Measurements from ENCODE around the gene ANAPC16. TPM values are rescaled to one million over a fixed set of nuclear protein-coding genes. Genes with fewer than 3 reads are reported as not detected.

Gene ANAPC16
- total and polyA plus RNA-seq, 2 experiments from 2014 or later, result 77.5 to 126 TPM

GRCh38 chr10:72276013-72276387 lies 60.2 kb downstream of the ANAPC16 start:
- peaks cover 27% of the 10 kb centered on the region for H3K27me3 Mint-ChIP-seq (ENCODE audit: insufficient read depth, low read depth, poor library complexity)
- peaks cover 10% of the 10 kb centered on the region for H4K20me1 ChIP-seq (replicated peaks; ENCODE audit: insufficient read depth)
- TF ChIP-seq CTCF (conservative IDR thresholded peaks at IDR 0.05; ENCODE audit: low read depth in 2 of 2) (no peak), ZNF114 (CRISPR knock-in tag; IDR thresholded peaks at IDR 0.05) (no peak), ZNF331 (CRISPR knock-in tag; IDR thresholded peaks at IDR 0.05; ENCODE audit: low read depth) (no peak), POLR2AphosphoS5 (IDR thresholded peaks at IDR 0.05; ENCODE audit: low read depth) (no peak), EZH2 (IDR thresholded peaks at IDR 0.05; ENCODE audit: low read depth, unreplicated experiment) (no peak), JUNB (IDR thresholded peaks at IDR 0.05; ENCODE audit: unreplicated experiment) (no peak), CREB1 (CRISPR knock-in tag; IDR thresholded peaks at IDR 0.05; ENCODE audit: low read depth) (no peak), EZH2phosphoT487 (IDR thresholded peaks at IDR 0.05; ENCODE audit: unreplicated experiment) (no peak), NANOG (IDR thresholded peaks at IDR 0.05; ENCODE audit: borderline replicate concordance) (no peak), STAT1 (IDR thresholded peaks at IDR 0.05; ENCODE audit: unreplicated experiment) (no peak)
- TF ChIP-seq, protein P1, sequence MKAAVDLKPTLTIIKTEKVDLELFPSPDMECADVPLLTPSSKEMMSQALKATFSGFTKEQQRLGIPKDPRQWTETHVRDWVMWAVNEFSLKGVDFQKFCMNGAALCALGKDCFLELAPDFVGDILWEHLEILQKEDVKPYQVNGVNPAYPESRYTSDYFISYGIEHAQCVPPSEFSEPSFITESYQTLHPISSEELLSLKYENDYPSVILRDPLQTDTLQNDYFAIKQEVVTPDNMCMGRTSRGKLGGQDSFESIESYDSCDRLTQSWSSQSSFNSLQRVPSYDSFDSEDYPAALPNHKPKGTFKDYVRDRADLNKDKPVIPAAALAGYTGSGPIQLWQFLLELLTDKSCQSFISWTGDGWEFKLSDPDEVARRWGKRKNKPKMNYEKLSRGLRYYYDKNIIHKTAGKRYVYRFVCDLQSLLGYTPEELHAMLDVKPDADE (IDR thresholded peaks at IDR 0.05), result no peak
- TF ChIP-seq, protein P2, sequence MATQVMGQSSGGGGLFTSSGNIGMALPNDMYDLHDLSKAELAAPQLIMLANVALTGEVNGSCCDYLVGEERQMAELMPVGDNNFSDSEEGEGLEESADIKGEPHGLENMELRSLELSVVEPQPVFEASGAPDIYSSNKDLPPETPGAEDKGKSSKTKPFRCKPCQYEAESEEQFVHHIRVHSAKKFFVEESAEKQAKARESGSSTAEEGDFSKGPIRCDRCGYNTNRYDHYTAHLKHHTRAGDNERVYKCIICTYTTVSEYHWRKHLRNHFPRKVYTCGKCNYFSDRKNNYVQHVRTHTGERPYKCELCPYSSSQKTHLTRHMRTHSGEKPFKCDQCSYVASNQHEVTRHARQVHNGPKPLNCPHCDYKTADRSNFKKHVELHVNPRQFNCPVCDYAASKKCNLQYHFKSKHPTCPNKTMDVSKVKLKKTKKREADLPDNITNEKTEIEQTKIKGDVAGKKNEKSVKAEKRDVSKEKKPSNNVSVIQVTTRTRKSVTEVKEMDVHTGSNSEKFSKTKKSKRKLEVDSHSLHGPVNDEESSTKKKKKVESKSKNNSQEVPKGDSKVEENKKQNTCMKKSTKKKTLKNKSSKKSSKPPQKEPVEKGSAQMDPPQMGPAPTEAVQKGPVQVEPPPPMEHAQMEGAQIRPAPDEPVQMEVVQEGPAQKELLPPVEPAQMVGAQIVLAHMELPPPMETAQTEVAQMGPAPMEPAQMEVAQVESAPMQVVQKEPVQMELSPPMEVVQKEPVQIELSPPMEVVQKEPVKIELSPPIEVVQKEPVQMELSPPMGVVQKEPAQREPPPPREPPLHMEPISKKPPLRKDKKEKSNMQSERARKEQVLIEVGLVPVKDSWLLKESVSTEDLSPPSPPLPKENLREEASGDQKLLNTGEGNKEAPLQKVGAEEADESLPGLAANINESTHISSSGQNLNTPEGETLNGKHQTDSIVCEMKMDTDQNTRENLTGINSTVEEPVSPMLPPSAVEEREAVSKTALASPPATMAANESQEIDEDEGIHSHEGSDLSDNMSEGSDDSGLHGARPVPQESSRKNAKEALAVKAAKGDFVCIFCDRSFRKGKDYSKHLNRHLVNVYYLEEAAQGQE (IDR thresholded peaks at IDR 0.05; ENCODE audit: unreplicated experiment), result no peak
- TF ChIP-seq, protein P3, sequence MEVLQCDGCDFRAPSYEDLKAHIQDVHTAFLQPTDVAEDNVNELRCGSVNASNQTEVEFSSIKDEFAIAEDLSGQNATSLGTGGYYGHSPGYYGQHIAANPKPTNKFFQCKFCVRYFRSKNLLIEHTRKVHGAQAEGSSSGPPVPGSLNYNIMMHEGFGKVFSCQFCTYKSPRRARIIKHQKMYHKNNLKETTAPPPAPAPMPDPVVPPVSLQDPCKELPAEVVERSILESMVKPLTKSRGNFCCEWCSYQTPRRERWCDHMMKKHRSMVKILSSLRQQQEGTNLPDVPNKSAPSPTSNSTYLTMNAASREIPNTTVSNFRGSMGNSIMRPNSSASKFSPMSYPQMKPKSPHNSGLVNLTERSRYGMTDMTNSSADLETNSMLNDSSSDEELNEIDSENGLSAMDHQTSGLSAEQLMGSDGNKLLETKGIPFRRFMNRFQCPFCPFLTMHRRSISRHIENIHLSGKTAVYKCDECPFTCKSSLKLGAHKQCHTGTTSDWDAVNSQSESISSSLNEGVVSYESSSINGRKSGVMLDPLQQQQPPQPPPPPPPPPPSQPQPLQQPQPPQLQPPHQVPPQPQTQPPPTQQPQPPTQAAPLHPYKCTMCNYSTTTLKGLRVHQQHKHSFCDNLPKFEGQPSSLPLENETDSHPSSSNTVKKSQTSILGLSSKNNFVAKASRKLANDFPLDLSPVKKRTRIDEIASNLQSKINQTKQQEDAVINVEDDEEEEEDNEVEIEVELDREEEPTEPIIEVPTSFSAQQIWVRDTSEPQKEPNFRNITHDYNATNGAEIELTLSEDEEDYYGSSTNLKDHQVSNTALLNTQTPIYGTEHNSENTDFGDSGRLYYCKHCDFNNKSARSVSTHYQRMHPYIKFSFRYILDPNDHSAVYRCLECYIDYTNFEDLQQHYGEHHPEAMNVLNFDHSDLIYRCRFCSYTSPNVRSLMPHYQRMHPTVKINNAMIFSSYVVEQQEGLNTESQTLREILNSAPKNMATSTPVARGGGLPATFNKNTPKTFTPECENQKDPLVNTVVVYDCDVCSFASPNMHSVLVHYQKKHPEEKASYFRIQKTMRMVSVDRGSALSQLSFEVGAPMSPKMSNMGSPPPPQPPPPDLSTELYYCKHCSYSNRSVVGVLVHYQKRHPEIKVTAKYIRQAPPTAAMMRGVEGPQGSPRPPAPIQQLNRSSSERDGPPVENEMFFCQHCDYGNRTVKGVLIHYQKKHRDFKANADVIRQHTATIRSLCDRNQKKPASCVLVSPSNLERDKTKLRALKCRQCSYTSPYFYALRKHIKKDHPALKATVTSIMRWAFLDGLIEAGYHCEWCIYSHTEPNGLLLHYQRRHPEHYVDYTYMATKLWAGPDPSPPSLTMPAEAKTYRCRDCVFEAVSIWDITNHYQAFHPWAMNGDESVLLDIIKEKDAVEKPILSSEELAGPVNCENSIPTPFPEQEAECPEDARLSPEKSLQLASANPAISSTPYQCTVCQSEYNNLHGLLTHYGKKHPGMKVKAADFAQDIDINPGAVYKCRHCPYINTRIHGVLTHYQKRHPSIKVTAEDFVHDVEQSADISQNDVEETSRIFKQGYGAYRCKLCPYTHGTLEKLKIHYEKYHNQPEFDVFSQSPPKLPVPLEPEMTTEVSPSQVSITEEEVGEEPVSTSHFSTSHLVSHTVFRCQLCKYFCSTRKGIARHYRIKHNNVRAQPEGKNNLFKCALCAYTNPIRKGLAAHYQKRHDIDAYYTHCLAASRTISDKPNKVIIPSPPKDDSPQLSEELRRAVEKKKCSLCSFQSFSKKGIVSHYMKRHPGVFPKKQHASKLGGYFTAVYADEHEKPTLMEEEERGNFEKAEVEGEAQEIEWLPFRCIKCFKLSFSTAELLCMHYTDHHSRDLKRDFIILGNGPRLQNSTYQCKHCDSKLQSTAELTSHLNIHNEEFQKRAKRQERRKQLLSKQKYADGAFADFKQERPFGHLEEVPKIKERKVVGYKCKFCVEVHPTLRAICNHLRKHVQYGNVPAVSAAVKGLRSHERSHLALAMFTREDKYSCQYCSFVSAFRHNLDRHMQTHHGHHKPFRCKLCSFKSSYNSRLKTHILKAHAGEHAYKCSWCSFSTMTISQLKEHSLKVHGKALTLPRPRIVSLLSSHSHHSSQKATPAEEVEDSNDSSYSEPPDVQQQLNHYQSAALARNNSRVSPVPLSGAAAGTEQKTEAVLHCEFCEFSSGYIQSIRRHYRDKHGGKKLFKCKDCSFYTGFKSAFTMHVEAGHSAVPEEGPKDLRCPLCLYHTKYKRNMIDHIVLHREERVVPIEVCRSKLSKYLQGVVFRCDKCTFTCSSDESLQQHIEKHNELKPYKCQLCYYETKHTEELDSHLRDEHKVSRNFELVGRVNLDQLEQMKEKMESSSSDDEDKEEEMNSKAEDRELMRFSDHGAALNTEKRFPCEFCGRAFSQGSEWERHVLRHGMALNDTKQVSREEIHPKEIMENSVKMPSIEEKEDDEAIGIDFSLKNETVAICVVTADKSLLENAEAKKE (CRISPR knock-in tag; IDR thresholded peaks at IDR 0.05), result no peak
- H3F3A ChIP-seq (replicated peaks; ENCODE audit: low read depth), result peaks cover 25% of the 10 kb centered on the region; the same call in 1 of the 2 replicates
- peak overlapping the region; percentile 98 for H3K4me3 ChIP-seq
- peak overlapping the region; percentile 59; the same call in 1 of the 2 replicates for H3K27ac Mint-ChIP-seq
- H2AFZ ChIP-seq, result no peak overlapping the region
- H3K4me1 ChIP-seq (ENCODE audit: insufficient read depth), result peaks cover 30% of the 10 kb centered on the region
- H3K36me3 ChIP-seq (ENCODE audit: insufficient read depth), result peaks cover 6% of the 10 kb centered on the region
- ATAC-seq, result no peak
- 0 out of 2 replicates have a peak overlapping the region, but pooled peaks have one; percentile 42 for H3K27ac ChIP-seq (ENCODE audit: low read depth)
- H3K9me3 Mint-ChIP-seq, result no peaks in the 10 kb centered on the region; the same call in 2 of the 3 replicates
- H3K4me2 ChIP-seq, result peak overlapping the region; percentile 96
- peak; percentile 11 for DNase-seq (ENCODE audit: low spot score)
- H3K79me2 ChIP-seq (replicated peaks; ENCODE audit: insufficient read depth), result peaks cover 22% of the 10 kb centered on the region
- no peaks in the 10 kb centered on the region for H3K9me2 ChIP-seq (ENCODE audit: insufficient read depth)
- H3K36me3 Mint-ChIP-seq (ENCODE audit: low read depth), result peaks cover 35% of the 10 kb centered on the region
- no peaks in the 10 kb centered on the region for H3K27me3 ChIP-seq (ENCODE audit: insufficient read depth)
- peaks cover 36% of the 10 kb centered on the region for H3K4me1 Mint-ChIP-seq
- peak overlapping the region; percentile 92 for H3K4me3 Mint-ChIP-seq

All from GM23338 (cell line).